Gastroesophageal sphincter (tissue), 4 donors: ENCODE measurements around the gene SERGEF. TPM values are rescaled to one million over a fixed set of nuclear protein-coding genes. Genes with fewer than 3 reads are reported as not detected.

Experiments
- ATAC-seq: fragments of 150-250 bp; one replicate; pipeline ENCODE4 v1.9.1; 2016; ENCODE audit warnings: mild to moderate bottlenecking, moderate library complexity
- H3K27ac ChIP-seq, 4 donors: fragments of 200-600 bp; sonication (generic) in 3 of 4; 1 replicate in 3 of 4; 2 replicates in 1 of 4; pipeline ENCODE4 v1.5.1; 2016 to 2019
- H3K27me3 ChIP-seq: fragments of 200-600 bp; sonication (generic); one replicate; pipeline ENCODE4 v1.5.1; 2019
- H3K36me3 ChIP-seq, 2 donors: fragments of 200-600 bp; sonication (generic); one replicate each; pipeline ENCODE4 v1.5.1; 2019; ENCODE audit warnings: control low read depth in 1 of 2
- H3K4me1 ChIP-seq, 3 donors: fragments of 200-600 bp; sonication (generic); 1 replicate in 2 of 3; 2 replicates in 1 of 3; pipeline ENCODE4 v1.5.1; 2016 to 2019; ENCODE audit warnings: control low read depth in 2 of 3
- H3K4me3 ChIP-seq, 2 donors: fragments of 200-600 bp; sonication (generic); one replicate each; pipeline ENCODE4 v1.5.1; 2019; ENCODE audit warnings: mild to moderate bottlenecking in 1 of 2, moderate library complexity in 1 of 2
- H3K9me3 ChIP-seq, 3 donors: fragments of 200-600 bp; sonication (generic); one replicate each; pipeline ENCODE4 v1.5.1; 2017 to 2019; ENCODE audit warnings: control low read depth in 2 of 3
- CTCF ChIP-seq, 4 experiments: fragments of 200-600 bp in 2 of 4; fragments of 450-650 bp in 2 of 4; sonication (generic) in 1 of 4; IDR thresholded peaks; one replicate each; pipeline ENCODE4 v1.5.1; 2017 to 2019; ENCODE audit warnings: antibody characterized with exemption in 4 of 4, mild to moderate bottlenecking in 2 of 4, moderate library complexity in 2 of 4
- EP300 ChIP-seq: sonication (generic); formaldehyde crosslinking; IDR thresholded peaks from one replicate; pipeline ENCODE4 v1.6.1; 2017; ENCODE audit warnings: antibody characterized with exemption, mild to moderate bottlenecking
- POLR2A ChIP-seq, 2 donors: fragments of 450-650 bp; IDR thresholded peaks; one replicate each; pipeline ENCODE4 v1.6.1; 2017; ENCODE audit warnings: antibody characterized with exemption in 2 of 2, mild to moderate bottlenecking in 2 of 2, moderate library complexity in 1 of 2
- POLR2AphosphoS5 ChIP-seq: sonication (generic); formaldehyde crosslinking; IDR thresholded peaks from one replicate; pipeline ENCODE4 v1.6.1; 2017; ENCODE audit warnings: antibody characterized with exemption
- WGBS, 2 donors: methylation state at CpG; one replicate each; pipeline ENCODE4 v1.1.5; 2018; ENCODE audit warnings: low coverage in 1 of 2; 5-methylcytosine and 5-hydroxymethylcytosine counted together
- total RNA-seq, 4 donors: library from RNA; depleted of rRNA; stranded (reverse); fragments of >200 nt; gene quantifications; one replicate each; pipeline ENCODE4 v1.1.0, GENCODE V29; 2016

The SERGEF gene
- total RNA-seq, 4 donors from 2014 or later, result 35.5 to 42.5 (median 36.3) TPM

- H3K9me3 ChIP-seq, result no peaks in the 10 kb centered on the region
- no peak for TF ChIP-seq CTCF (IDR thresholded peaks at IDR 0.05)
- TF ChIP-seq EP300, result no peak
- no peak for TF ChIP-seq POLR2A (IDR thresholded peaks at IDR 0.05)
- no peak overlapping the region for H3K27ac ChIP-seq
- H3K27me3 ChIP-seq, result no peaks in the 10 kb centered on the region
- H3K4me3 ChIP-seq, result no peak overlapping the region
- no peaks in the 10 kb centered on the region for H3K4me1 ChIP-seq
- no peaks in the 10 kb centered on the region for H3K36me3 ChIP-seq
- 81 to 93% methylated on average over 3 of the region's 14 CpGs for WGBS, 2 donors
- no peak for ATAC-seq
Observed at GRCh38 chr11:17779861-17780594, 232.8 kb downstream of the SERGEF start.

GRCh38 chr11:17778956-17779860 lies 233.6 kb downstream of the SERGEF start:
- H3K4me1 ChIP-seq, result no peaks in the 10 kb centered on the region
- no peak overlapping the region for H3K4me3 ChIP-seq
- ATAC-seq, result no peak
- H3K27me3 ChIP-seq, result no peaks in the 10 kb centered on the region
- H3K9me3 ChIP-seq, result no peaks in the 10 kb centered on the region
- 85 to 90% methylated on average over 2 to 17 of the region's 40 CpGs for WGBS, 2 donors
- TF ChIP-seq EP300 (no peak), POLR2AphosphoS5 (no peak), POLR2A (IDR thresholded peaks at IDR 0.05) (no peak), CTCF (IDR thresholded peaks at IDR 0.05) (no peak)
- H3K36me3 ChIP-seq, result no peaks in the 10 kb centered on the region
- H3K27ac ChIP-seq, result no peak overlapping the region

- TF ChIP-seq POLR2A (IDR thresholded peaks at IDR 0.05) (no peak), EP300 (no peak), POLR2AphosphoS5 (no peak), CTCF (IDR thresholded peaks at IDR 0.05) (no peak)
- no peaks in the 10 kb centered on the region for H3K4me1 ChIP-seq
- no peak overlapping the region for H3K4me3 ChIP-seq
- H3K9me3 ChIP-seq, result no peaks in the 10 kb centered on the region
- 80% methylated on average over 2 of the region's 5 CpGs; no CpG with 5 or more reads in 1 of the 2 donors for WGBS, 2 donors
- H3K27me3 ChIP-seq, result no peaks in the 10 kb centered on the region
- H3K36me3 ChIP-seq, result no peaks in the 10 kb centered on the region
- H3K27ac ChIP-seq, result no peak overlapping the region
- no peak for ATAC-seq
Observed at GRCh38 chr11:17778352-17778751, 234.5 kb downstream of the SERGEF start.

GRCh38 chr11:17777738-17778091 lies 235.1 kb downstream of the SERGEF start:
- H3K27ac ChIP-seq, result no peak overlapping the region
- H3K36me3 ChIP-seq, result no peaks in the 10 kb centered on the region
- no peaks in the 10 kb centered on the region for H3K9me3 ChIP-seq
- no peak overlapping the region for H3K4me3 ChIP-seq
- WGBS, 2 donors, result 59 to 90% methylated on average over 3 to 13 of the region's 13 CpGs
- no peak for ATAC-seq
- no peak for TF ChIP-seq POLR2AphosphoS5
- no peak for TF ChIP-seq EP300
- no peak for TF ChIP-seq POLR2A (IDR thresholded peaks at IDR 0.05)
- no peaks in the 10 kb centered on the region for H3K27me3 ChIP-seq
- H3K4me1 ChIP-seq, result no peaks in the 10 kb centered on the region

GRCh38 chr11:17777086-17777737 lies 235.6 kb downstream of the SERGEF start:
- no peak for TF ChIP-seq CTCF (IDR thresholded peaks at IDR 0.05)
- TF ChIP-seq EP300, result no peak
- TF ChIP-seq POLR2AphosphoS5, result no peak
- TF ChIP-seq POLR2A (IDR thresholded peaks at IDR 0.05), result no peak
- H3K9me3 ChIP-seq, result no peaks in the 10 kb centered on the region
- H3K4me3 ChIP-seq, result no peak overlapping the region
- ATAC-seq, result no peak
- H3K27me3 ChIP-seq, result no peaks in the 10 kb centered on the region
- no peaks in the 10 kb centered on the region for H3K4me1 ChIP-seq
- H3K36me3 ChIP-seq, result no peaks in the 10 kb centered on the region
- 50 to 73% methylated on average over 1 to 4 of the region's 16 CpGs for WGBS, 2 donors
- H3K27ac ChIP-seq, result no peak overlapping the region
